GM23248 (cell line): ENCODE data around the gene PRKCA.

Source experiments
- EZH2 ChIP-seq: fragments of 200-600 bp; sonication (generic); IDR thresholded peaks from 2 replicates; pipeline ENCODE4 v1.6.1; 2018; ENCODE audit warnings: antibody characterized with exemption, mild to moderate bottlenecking; ENCODE audit not compliant: insufficient read depth, poor library complexity, severe bottlenecking
- EZH2phosphoT487 ChIP-seq: fragments of 200-600 bp; sonication (generic); IDR thresholded peaks from 2 replicates; pipeline ENCODE4 v1.6.1; 2018; ENCODE audit warnings: antibody characterized with exemption, moderate library complexity, mild to moderate bottlenecking, low read depth; ENCODE audit not compliant: insufficient read depth

DNA sequence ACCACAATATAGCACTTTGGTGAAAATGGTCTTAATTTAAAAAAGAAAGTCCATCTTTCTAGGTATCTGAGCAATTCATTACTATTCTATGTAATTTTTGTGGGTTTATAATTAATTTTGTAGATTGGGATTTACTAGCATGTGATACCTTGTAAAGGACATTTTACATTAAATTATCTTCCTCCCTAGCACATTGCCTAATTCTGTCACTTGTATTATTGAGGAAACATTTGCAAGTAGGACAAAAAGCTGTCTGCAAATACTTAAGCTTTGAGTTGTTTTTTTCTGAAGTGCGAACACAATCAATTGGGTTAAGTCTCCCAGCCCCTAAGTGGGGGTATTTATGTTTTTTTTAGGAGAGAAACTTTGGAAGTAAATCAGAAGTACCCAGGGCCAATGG lies 167.0 kb downstream of the PRKCA start:
- TF ChIP-seq EZH2: no peak
- no peak for TF ChIP-seq EZH2phosphoT487
